ENCODE results near the gene OTUB2. TPM values are rescaled to one million over a fixed set of nuclear protein-coding genes. Genes with fewer than 3 reads are reported as not detected.

Gene OTUB2
- total RNA-seq, 2 experiments from 2014 or later: not detected

- Histone ChIP-seq H3K27ac (ENCODE audit: low read depth in 1 of 2, low read length in 2 of 2) (no peak overlapping the region), H3K36me3 (ENCODE audit: insufficient read depth, low read length) (no peaks in the 10 kb centered on the region), H3K4me1 (ENCODE audit: insufficient read depth, low read length) (peaks cover 4% of the 10 kb centered on the region), H3K9me3 (ENCODE audit: control insufficient read depth in 1 of 2, insufficient read depth in 1 of 2, low read length in 2 of 2) (no peaks in the 10 kb centered on the region), H3K4me3 (ENCODE audit: low read length) (no peak overlapping the region), H3K27me3 (ENCODE audit: control insufficient read depth in 1 of 2, insufficient read depth in 2 of 2, low read length in 2 of 2) (no peaks in the 10 kb centered on the region)
- no peak for DNase-seq
- peaks cover 4% of the 10 kb centered on the region for H3K4me1 Mint-ChIP-seq (ENCODE audit: low read depth)
- no peaks in the 10 kb centered on the region for H3K36me3 Mint-ChIP-seq (ENCODE audit: low read depth)
- ChIA-PET CTCF (interaction anchor here (1.0 kb wide), 1 partner anchor 98 kb away, joined by 3 read pairs; no protein-coding TSS in a partner anchor), POLR2A (interaction anchor here (0.6 kb wide), 1 partner anchor 157 kb away, joined by 3 read pairs; no protein-coding TSS in a partner anchor)
- no peak overlapping the region for H3K4me3 Mint-ChIP-seq
- no peak for ATAC-seq (ENCODE audit: poor library complexity)
- H3K27me3 Mint-ChIP-seq: no peaks in the 10 kb centered on the region
- no peak overlapping the region for H3K27ac Mint-ChIP-seq
- H3K9me3 Mint-ChIP-seq: no peaks in the 10 kb centered on the region
- intact Hi-C loops (cut with DNase I, micrococcal nuclease): loop anchor here (2.0 to 5.0 kb wide), 2 partner anchors 143 to 449 kb away; no protein-coding TSS in a partner anchor
- TF ChIP-seq CTCF (IDR thresholded peaks at IDR 0.05): no peak
Observed at GRCh38 chr14:94037954-94038353, 11.8 kb downstream of the OTUB2 start.

- Histone ChIP-seq H3K27me3 (ENCODE audit: control insufficient read depth in 1 of 2, insufficient read depth in 2 of 2, low read length in 2 of 2) (no peaks in the 10 kb centered on the region), H3K9me3 (ENCODE audit: control insufficient read depth in 1 of 2, insufficient read depth in 1 of 2, low read length in 2 of 2) (no peaks in the 10 kb centered on the region), H3K4me1 (ENCODE audit: insufficient read depth, low read length) (peaks cover 4% of the 10 kb centered on the region), H3K27ac (ENCODE audit: low read depth in 1 of 2, low read length in 2 of 2) (no peak overlapping the region), H3K4me3 (ENCODE audit: low read length) (no peak overlapping the region), H3K36me3 (ENCODE audit: insufficient read depth, low read length) (no peaks in the 10 kb centered on the region)
- Mint-ChIP-seq H3K4me1 (ENCODE audit: low read depth) (peaks cover 4% of the 10 kb centered on the region), H3K4me3 (no peak overlapping the region), H3K36me3 (ENCODE audit: low read depth) (peaks cover 3% of the 10 kb centered on the region), H3K27ac (no peak overlapping the region), H3K9me3 (no peaks in the 10 kb centered on the region), H3K27me3 (no peaks in the 10 kb centered on the region)
- TF ChIP-seq CTCF (IDR thresholded peaks at IDR 0.05): no peak
- DNase-seq (no peak), ATAC-seq (ENCODE audit: poor library complexity) (no peak)
- intact Hi-C loops (cut with DNase I, micrococcal nuclease): loop anchor here in 1 of 2 experiments (5.0 kb wide), 1 partner anchor 449 kb away; no protein-coding TSS in a partner anchor
- ChIA-PET POLR2A (no interaction called here), CTCF (interaction anchor here (1.0 kb wide), 1 partner anchor 98 kb away, joined by 3 read pairs; no protein-coding TSS in a partner anchor)
Observed at GRCh38 chr14:94038510-94038909, 12.4 kb downstream of the OTUB2 start.

GRCh38 chr14:94038921-94039629, 12.9 kb downstream of the OTUB2 start:
- H3K9me3 ChIP-seq (ENCODE audit: control insufficient read depth in 1 of 2, insufficient read depth in 1 of 2, low read length in 2 of 2): no peaks in the 10 kb centered on the region
- H3K27me3 ChIP-seq (ENCODE audit: control insufficient read depth in 1 of 2, insufficient read depth in 2 of 2, low read length in 2 of 2): no peaks in the 10 kb centered on the region
- H3K9me3 Mint-ChIP-seq: no peaks in the 10 kb centered on the region
- peaks cover 4% of the 10 kb centered on the region for H3K4me1 Mint-ChIP-seq (ENCODE audit: low read depth)
- H3K27me3 Mint-ChIP-seq: no peaks in the 10 kb centered on the region
- POLR2A ChIA-PET: no interaction called here
- no peak overlapping the region for H3K27ac ChIP-seq (ENCODE audit: low read depth in 1 of 2, low read length in 2 of 2)
- peaks cover 4% of the 10 kb centered on the region for H3K4me1 ChIP-seq (ENCODE audit: insufficient read depth, low read length)
- H3K4me3 Mint-ChIP-seq: no peak overlapping the region
- DNase-seq (no peak), ATAC-seq (ENCODE audit: poor library complexity) (no peak)
- no peak overlapping the region for H3K27ac Mint-ChIP-seq
- peaks cover under 1% of the 10 kb centered on the region for H3K36me3 ChIP-seq (ENCODE audit: insufficient read depth, low read length)
- CTCF ChIA-PET: interaction anchor here (1.1 kb wide), 1 partner anchor 97 kb away, joined by 3 read pairs; no protein-coding TSS in a partner anchor
- peaks cover 9% of the 10 kb centered on the region for H3K36me3 Mint-ChIP-seq (ENCODE audit: low read depth)
- no peak for TF ChIP-seq CTCF (IDR thresholded peaks at IDR 0.05)
- intact Hi-C loops (cut with DNase I, micrococcal nuclease): loop anchor here in 1 of 2 experiments (5.0 kb wide), 1 partner anchor 448 kb away; no protein-coding TSS in a partner anchor
- no peak overlapping the region for H3K4me3 ChIP-seq (ENCODE audit: low read length)
